T-cell (primary cell): ENCODE measurements around the gene MCM9. TPM values are rescaled to one million over a fixed set of nuclear protein-coding genes. Genes with fewer than 3 reads are reported as not detected.
A peak's percentile ranks its signal among the peaks of the same experiment; 100 is the strongest.

Experiments used
- ATAC-seq, 4 experiments: fragments of 200-7000 bp in 3 of 4; fragments of 150-1000 bp in 1 of 4; cut with Tn5 transposase; replicated peaks in 1 of 4; 1 replicate in 3 of 4; 2 replicates in 1 of 4; pipeline ENCODE4 v1.10.0; 2021; ENCODE audit warnings: moderate library complexity in 3 of 4, mild to moderate bottlenecking in 2 of 4, moderate number of reproducible peaks in 1 of 4
- CTCF ChIA-PET, 2 donors: fragments of 300-600 bp; sonication (Branson Sonifier 250); formaldehyde crosslinking; loops; one replicate each; lab custom pipeline; 2022; ENCODE audit warnings: antibody characterized with exemption in 2 of 2; lab: Charles Lee
- POLR2A ChIA-PET, 2 donors: fragments of 300-600 bp; sonication (Branson Sonifier 250); formaldehyde crosslinking; loops; one replicate each; lab custom pipeline; 2022; ENCODE audit warnings: antibody characterized with exemption in 2 of 2; lab: Charles Lee
- DNase-seq, 35 experiments: peaks; one replicate each; pipeline versions ENCODE4 v3.0.0 to v3.0.0-alpha.2; 2013 to 2023
- H3K27ac ChIP-seq: one replicate; pipeline ENCODE4 v1.5.1; 2013; ENCODE audit warnings: low read length
- H3K27me3 ChIP-seq, 2 experiments: replicated peaks in 1 of 2; 1 replicate in 1 of 2; 2 replicates in 1 of 2; pipeline versions ENCODE4 v1.6.1 to v1.7.0; 2013; ENCODE audit warnings: low read length in 1 of 2, mixed read lengths in 1 of 2; ENCODE audit not compliant: control insufficient read depth in 2 of 2, insufficient read depth in 2 of 2; ENCODE audit errors: extremely low read depth in 1 of 2
- H3K36me3 ChIP-seq, 2 donors: 1 replicate in 1 of 2; 2 replicates in 1 of 2; pipeline versions ENCODE4 v1.6.1 to v1.7.0; 2013; ENCODE audit warnings: low read length in 1 of 2; ENCODE audit not compliant: control insufficient read depth in 2 of 2, insufficient read depth in 1 of 2; ENCODE audit errors: extremely low read depth in 1 of 2
- H3K4me1 ChIP-seq, 2 experiments: 1 replicate in 1 of 2; 2 replicates in 1 of 2; pipeline versions ENCODE4 v1.6.1 to v1.7.0; 2013; ENCODE audit warnings: low read length in 2 of 2, mixed read lengths in 1 of 2; ENCODE audit not compliant: insufficient read depth in 2 of 2, control insufficient read depth in 1 of 2; ENCODE audit errors: extremely low read depth in 1 of 2
- H3K4me3 ChIP-seq, 2 donors: 1 replicate in 1 of 2; 2 replicates in 1 of 2; pipeline versions ENCODE4 v1.5.1 to v1.7.0; 2013; ENCODE audit warnings: mild to moderate bottlenecking in 2 of 2, low read length in 1 of 2, moderate library complexity in 1 of 2; ENCODE audit not compliant: control insufficient read depth in 1 of 2; ENCODE audit errors: extremely low read depth in 1 of 2
- H3K9me3 ChIP-seq: 2 replicates; pipeline ENCODE4 v1.7.0; 2013
- H3K27ac Mint-ChIP-seq, 2 donors: one replicate each; pipeline ENCODE4 v1.8.0; 2020 to 2021; ENCODE audit warnings: mild to moderate bottlenecking in 2 of 2, mixed read lengths in 2 of 2
- H3K27me3 Mint-ChIP-seq, 2 donors: one replicate each; pipeline ENCODE4 v1.8.0; 2021 to 2022; ENCODE audit warnings: mixed read lengths in 2 of 2
- H3K36me3 Mint-ChIP-seq: one replicate; pipeline ENCODE4 v1.8.0; 2021; ENCODE audit warnings: mixed read lengths
- H3K4me1 Mint-ChIP-seq, 3 donors: one replicate each; pipeline ENCODE4 v1.8.0; 2020 to 2022; ENCODE audit warnings: mixed read lengths in 3 of 3, mild to moderate bottlenecking in 1 of 3
- H3K4me3 Mint-ChIP-seq, 3 donors: one replicate each; pipeline ENCODE4 v1.8.0; 2020 to 2022; ENCODE audit warnings: mild to moderate bottlenecking in 3 of 3, mixed read lengths in 3 of 3, moderate library complexity in 3 of 3
- H3K9me3 Mint-ChIP-seq, 3 donors: one replicate each; pipeline ENCODE4 v1.8.0; 2020 to 2022; ENCODE audit warnings: mixed read lengths in 3 of 3
- WGBS: methylation state at CpG from one replicate; pipeline ENCODE4 v1.1.5; 2013; ENCODE audit warnings: missing lambda C conversion rate; ENCODE audit not compliant: insufficient coverage; 5-methylcytosine and 5-hydroxymethylcytosine counted together
- total RNA-seq, 35 experiments: library from RNA in 6 of 35; stranded (reverse) in 6 of 35; fragments of 120-200 nt in 1 of 35; gene quantifications; one replicate each; pipeline versions ENCODE4 v1.2.1 to v1.2.4 and lab custom pipeline; 2013 to 2026

Gene MCM9
- total RNA-seq (10 to 100 TPM; 27.9 to 34.8 (median 31.4) TPM), total RNA-seq (lab: John Stamatoyannopoulos, UW) (30.1 to 70.9 (median 51.3) reads per million in 29 experiments)
- 34.6 TPM for total RNA-seq (2013)

DNA sequence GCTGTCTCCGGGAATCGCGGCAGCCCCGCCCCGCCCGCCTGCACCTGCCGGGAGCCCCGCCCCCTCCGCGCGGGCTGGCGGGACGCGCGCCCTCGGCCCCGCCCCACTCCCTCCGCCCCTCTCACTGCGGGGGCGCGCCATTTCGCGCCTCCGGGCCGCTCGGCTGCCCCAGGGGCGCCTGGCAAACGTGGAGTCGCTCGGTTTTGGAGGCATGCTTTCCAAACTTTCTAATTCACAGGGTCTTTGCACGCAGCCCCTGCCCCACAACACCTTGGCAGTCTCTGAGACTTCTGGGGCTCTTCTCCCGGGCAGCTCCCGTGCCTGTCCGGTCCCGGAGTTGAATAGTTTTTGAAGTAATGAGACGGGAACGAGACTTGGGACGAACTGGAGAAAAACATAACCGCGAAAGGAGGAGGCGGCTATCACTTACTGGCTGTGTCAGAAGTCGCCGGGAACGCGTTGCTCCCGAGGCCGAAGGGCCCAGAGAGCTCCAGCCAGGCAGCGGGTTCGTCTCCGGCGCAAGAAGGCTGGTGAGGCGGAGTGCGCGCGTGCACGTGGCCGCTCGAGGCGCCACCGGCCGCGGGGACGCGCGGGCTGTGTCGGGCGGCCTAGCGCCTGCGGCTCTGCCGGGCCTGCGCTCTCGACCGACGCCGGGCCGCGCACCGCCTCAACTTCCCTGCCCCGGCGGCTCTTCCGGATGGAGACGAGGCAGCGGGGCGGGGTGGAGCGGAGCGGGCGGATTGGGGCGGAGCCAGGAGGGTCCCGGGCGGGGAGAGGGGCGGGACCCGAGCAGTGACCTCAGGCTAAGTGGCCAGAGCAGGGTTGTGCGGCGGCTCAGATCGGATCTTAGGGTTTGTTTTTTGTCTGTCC lies at the start of gene MCM9:
MCM9 (minus strand) TSS at position 699 of the 870 bp plus-strand sequence. CDS start 3,436 bp downstream, outside the sequence.
- peak within 1 kb of the TSS; percentile 96 to 98 for H3K4me3 ChIP-seq
- peak within 1 kb of the TSS; percentile 88 to 89 for H3K27ac Mint-ChIP-seq

DNA sequence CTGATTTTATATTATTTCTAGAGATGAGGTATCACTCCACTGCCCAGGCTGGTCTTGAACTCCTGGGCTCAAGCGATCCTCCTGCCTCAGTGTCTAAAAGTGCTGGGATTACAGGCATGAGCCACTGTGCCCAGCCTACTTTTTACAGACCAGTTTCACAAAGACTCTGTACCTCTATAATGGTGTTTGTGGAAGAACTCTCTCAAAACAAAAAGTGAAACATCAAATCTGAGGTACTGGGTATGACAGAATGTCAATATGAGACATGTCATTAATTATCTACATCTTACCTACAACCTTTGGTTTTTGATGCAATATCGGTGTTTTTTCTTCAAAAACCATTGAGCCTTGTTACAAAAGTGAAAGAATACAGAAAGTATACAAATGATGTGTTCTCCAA lies 49.4 kb upstream of the MCM9 start:
- no peaks in the 10 kb centered on the region for H3K9me3 ChIP-seq
- H3K4me3 Mint-ChIP-seq: no peak overlapping the region
- CTCF ChIA-PET: no interaction called here
- no peaks in the 10 kb centered on the region for H3K4me1 Mint-ChIP-seq
- no peak overlapping the region for H3K27ac Mint-ChIP-seq
- H3K9me3 Mint-ChIP-seq: no peaks in the 10 kb centered on the region
- no peaks in the 10 kb centered on the region for H3K4me1 ChIP-seq
- ATAC-seq: no peak
- H3K4me3 ChIP-seq: no peak overlapping the region
- WGBS: no CpG with 5 or more reads among the region's 2 CpGs
- no peaks in the 10 kb centered on the region for H3K36me3 ChIP-seq
- H3K36me3 Mint-ChIP-seq: peaks cover 3% of the 10 kb centered on the region
- no peaks in the 10 kb centered on the region for H3K27me3 ChIP-seq
- no peaks in the 10 kb centered on the region for H3K27me3 Mint-ChIP-seq
- H3K27ac ChIP-seq: no peak overlapping the region
- POLR2A ChIA-PET: no interaction called here
- no peak for DNase-seq

More for the DNA sequence above, at the start of gene MCM9:
- Histone ChIP-seq H3K4me1 (peaks cover 2 to 7% of the 10 kb centered on the region in 2 experiments), H3K27me3 (no peaks in the 10 kb centered on the region), H3K9me3 (no peaks in the 10 kb centered on the region), H3K36me3 (peaks cover 0 to 10% of the 10 kb centered on the region in 2 donors), H3K27ac (peak within 1 kb of the TSS; percentile 92)
- H3K36me3 Mint-ChIP-seq: peaks cover 40% of the 10 kb centered on the region
- peak within 1 kb of the TSS; percentile 87 to 89 (median 87) for H3K4me3 Mint-ChIP-seq
- DNase-seq: peak; percentile 70 to 94 (median 82)
- ChIA-PET CTCF (interaction anchor here (0.6 to 1.2 kb wide), 4 partner anchors 45 to 1485 kb away, joined by 4 to 10 read pairs (median 4); partner anchors contain the start of gene CEP85L (in 1 of the 2)), POLR2A (interaction anchor here in 1 of 2 donors (0.5 kb wide), 1 partner anchor 30 kb away, joined by 5 read pairs; no protein-coding TSS in a partner anchor)
- WGBS: under 1% methylated on average over 88 of the region's 95 CpGs
- ATAC-seq: peak; percentile 91 to 93 (median 92)
- peaks cover 36 to 48% (median 45%) of the 10 kb centered on the region in 3 donors for H3K4me1 Mint-ChIP-seq
- H3K27me3 Mint-ChIP-seq: no peaks in the 10 kb centered on the region
- H3K9me3 Mint-ChIP-seq: no peaks in the 10 kb centered on the region

DNA sequence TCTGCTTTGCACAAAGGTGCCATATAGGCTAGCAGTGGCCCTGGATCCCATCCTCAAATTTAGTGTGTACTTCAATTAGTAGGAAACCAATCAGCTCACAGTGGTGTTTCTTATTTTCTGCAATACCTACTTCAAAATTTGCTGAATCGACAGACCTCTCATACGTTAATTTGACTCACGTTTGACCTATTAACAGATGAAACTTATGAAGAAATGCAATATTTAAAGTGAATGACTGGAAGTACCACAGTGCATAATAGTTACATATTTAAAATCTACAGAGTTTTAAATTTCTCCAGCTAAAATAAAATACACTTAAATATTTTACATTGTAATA lies 47.6 kb upstream of the MCM9 start:
- Mint-ChIP-seq H3K9me3 (no peaks in the 10 kb centered on the region), H3K27ac (no peak overlapping the region), H3K27me3 (no peaks in the 10 kb centered on the region), H3K36me3 (peaks cover 9% of the 10 kb centered on the region), H3K4me3 (no peak overlapping the region), H3K4me1 (no peaks in the 10 kb centered on the region)
- ATAC-seq (no peak), DNase-seq (no peak)
- no peak overlapping the region for H3K27ac ChIP-seq
- no peaks in the 10 kb centered on the region for H3K27me3 ChIP-seq
- no peaks in the 10 kb centered on the region for H3K36me3 ChIP-seq
- ChIA-PET POLR2A (no interaction called here), CTCF (no interaction called here)
- WGBS: no CpG with 5 or more reads among the region's 3 CpGs
- H3K9me3 ChIP-seq: no peaks in the 10 kb centered on the region
- no peaks in the 10 kb centered on the region for H3K4me1 ChIP-seq
- H3K4me3 ChIP-seq: no peak overlapping the region

DNA sequence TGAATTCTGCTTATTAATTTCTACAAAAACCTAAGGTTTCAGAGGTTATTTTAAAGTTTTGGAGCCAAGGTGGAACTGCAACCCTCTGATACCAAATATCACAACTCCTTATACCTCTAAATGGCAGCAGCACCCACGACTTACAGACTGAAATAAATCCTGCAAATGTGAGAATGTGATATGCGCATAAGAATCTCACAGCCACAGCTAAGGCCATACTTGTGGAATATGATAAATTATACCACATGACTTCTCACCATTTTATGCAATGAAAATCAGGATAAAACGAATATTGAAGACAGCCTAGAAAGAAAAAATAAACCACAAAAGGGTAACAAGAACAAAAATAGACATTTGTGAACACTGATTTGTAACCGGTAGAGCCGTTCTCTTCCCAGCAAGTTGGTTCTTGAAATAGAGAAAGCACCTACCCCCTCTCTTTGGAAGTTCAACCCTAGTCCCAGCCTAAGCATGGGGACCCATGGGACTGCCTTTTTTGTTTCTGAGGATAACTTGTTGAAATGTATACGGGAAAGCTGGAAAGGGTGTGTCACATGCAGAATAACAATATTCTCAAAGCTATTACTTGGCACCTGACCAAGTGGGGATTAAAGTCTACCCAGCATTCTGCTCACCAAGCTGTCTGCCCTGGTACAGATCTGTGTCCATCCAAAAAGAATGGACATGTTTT lies 47.1 kb upstream of the MCM9 start:
- Mint-ChIP-seq H3K4me3 (no peak overlapping the region), H3K27me3 (no peaks in the 10 kb centered on the region), H3K9me3 (no peaks in the 10 kb centered on the region), H3K36me3 (peaks cover 9% of the 10 kb centered on the region), H3K4me1 (no peaks in the 10 kb centered on the region), H3K27ac (no peak overlapping the region)
- no peak for DNase-seq
- H3K9me3 ChIP-seq: no peaks in the 10 kb centered on the region
- POLR2A ChIA-PET: no interaction called here
- ATAC-seq: no peak
- H3K4me1 ChIP-seq: no peaks in the 10 kb centered on the region
- no peaks in the 10 kb centered on the region for H3K36me3 ChIP-seq
- no peak overlapping the region for H3K4me3 ChIP-seq
- 80% methylated on average over 1 of the region's 6 CpGs for WGBS
- H3K27me3 ChIP-seq: no peaks in the 10 kb centered on the region
- H3K27ac ChIP-seq: no peak overlapping the region
- CTCF ChIA-PET: no interaction called here

DNA sequence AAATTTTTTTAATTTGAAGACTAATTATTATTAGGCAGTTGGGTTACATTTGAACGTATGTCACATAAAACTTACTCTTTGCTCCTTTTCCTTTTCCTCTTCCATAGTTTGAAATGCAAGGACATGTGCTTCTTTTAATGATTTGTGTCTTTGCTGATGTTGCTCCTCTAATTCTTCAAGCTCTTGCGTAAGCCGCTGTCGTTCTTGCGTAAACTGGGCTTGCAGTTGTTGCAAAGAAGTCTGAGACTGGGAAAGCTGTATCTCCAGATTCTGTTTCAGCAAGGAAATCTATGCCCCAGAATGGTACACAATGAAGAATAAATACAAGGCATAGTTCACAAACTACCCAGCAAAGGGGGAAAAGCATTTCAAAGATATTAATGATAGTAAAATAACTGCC lies 45.1 kb upstream of the MCM9 start:
- Histone ChIP-seq H3K9me3 (no peaks in the 10 kb centered on the region), H3K27me3 (no peaks in the 10 kb centered on the region), H3K27ac (no peak overlapping the region), H3K4me3 (no peak overlapping the region), H3K4me1 (no peaks in the 10 kb centered on the region), H3K36me3 (no peaks in the 10 kb centered on the region)
- DNase-seq (no peak), ATAC-seq (no peak)
- ChIA-PET POLR2A (no interaction called here), CTCF (no interaction called here)
- Mint-ChIP-seq H3K4me1 (no peaks in the 10 kb centered on the region), H3K4me3 (no peak overlapping the region), H3K36me3 (peaks cover 15% of the 10 kb centered on the region), H3K27me3 (no peaks in the 10 kb centered on the region), H3K9me3 (no peaks in the 10 kb centered on the region), H3K27ac (no peak overlapping the region)
- WGBS: 95% methylated on average over 4 of the region's 5 CpGs

DNA sequence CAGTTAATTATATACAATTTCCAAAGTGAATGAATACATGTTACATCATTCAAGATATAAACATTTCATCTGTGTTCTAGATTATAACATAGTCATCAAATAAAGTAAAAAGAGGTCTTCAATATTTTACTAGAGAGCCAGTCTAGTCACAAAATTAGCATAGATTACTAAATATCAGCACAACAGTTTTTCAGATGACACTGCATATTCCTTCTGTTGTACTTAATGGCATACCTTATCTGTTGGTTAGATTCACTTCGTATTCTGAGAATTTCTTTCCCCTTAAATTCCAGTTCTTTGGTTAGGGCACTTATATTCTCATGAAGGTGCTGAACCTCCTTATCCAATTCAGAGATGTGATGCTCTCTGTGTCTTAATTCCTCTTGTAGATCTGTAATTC lies 39.8 kb upstream of the MCM9 start:
- Histone ChIP-seq H3K36me3 (no peaks in the 10 kb centered on the region), H3K27me3 (no peaks in the 10 kb centered on the region), H3K4me1 (no peaks in the 10 kb centered on the region), H3K9me3 (no peaks in the 10 kb centered on the region), H3K27ac (no peak overlapping the region), H3K4me3 (no peak overlapping the region)
- ChIA-PET POLR2A (interaction anchor here in 1 of 2 donors (0.6 kb wide), 1 partner anchor 48 kb away, joined by 5 read pairs; no protein-coding TSS in a partner anchor), CTCF (interaction anchor here in 1 of 2 donors (0.9 kb wide), 1 partner anchor 13 kb away, joined by 3 read pairs; no protein-coding TSS in a partner anchor)
- ATAC-seq: no peak
- Mint-ChIP-seq H3K9me3 (no peaks in the 10 kb centered on the region), H3K4me1 (no peaks in the 10 kb centered on the region), H3K27ac (no peak overlapping the region), H3K4me3 (no peak overlapping the region), H3K36me3 (peaks cover 15% of the 10 kb centered on the region), H3K27me3 (no peaks in the 10 kb centered on the region)
- DNase-seq: no peak
- no CpG with 5 or more reads among the region's 1 CpG for WGBS
